Thymus (tissue), 11 donors: Measurements from ENCODE around the gene CHRNG. TPM values are rescaled to one million over a fixed set of nuclear protein-coding genes. Genes with fewer than 3 reads are reported as not detected.

Experiments
- DNase-seq, 9 donors: peaks; one replicate each; pipeline ENCODE4 v3.0.0-alpha.2; 2013; ENCODE audit warnings: low spot score in 9 of 9, low read depth in 6 of 9, missing footprints in 1 of 9
- H3K27ac ChIP-seq, 2 donors: one replicate each; pipeline ENCODE4 v1.5.1; 2013; ENCODE audit warnings: control low read depth in 1 of 2, low read depth in 1 of 2, low read length in 1 of 2, mild to moderate bottlenecking in 1 of 2, moderate library complexity in 1 of 2
- H3K27me3 ChIP-seq, 2 donors: one replicate each; pipeline ENCODE4 v1.5.1; 2013; ENCODE audit warnings: low read length in 1 of 2; ENCODE audit not compliant: control insufficient read depth in 2 of 2, insufficient read depth in 1 of 2
- H3K36me3 ChIP-seq, 2 donors: one replicate each; pipeline ENCODE4 v1.5.1; 2013; ENCODE audit warnings: low read length in 1 of 2, mild to moderate bottlenecking in 1 of 2, moderate library complexity in 1 of 2; ENCODE audit not compliant: control insufficient read depth in 2 of 2, insufficient read depth in 2 of 2
- H3K4me1 ChIP-seq, 2 donors: one replicate each; pipeline ENCODE4 v1.5.1; 2013; ENCODE audit warnings: low read length in 2 of 2; ENCODE audit not compliant: control insufficient read depth in 2 of 2, insufficient read depth in 2 of 2
- H3K4me3 ChIP-seq, 2 donors: one replicate each; pipeline ENCODE4 v1.5.1; 2013; ENCODE audit warnings: low read length in 2 of 2, control low read depth in 1 of 2, mild to moderate bottlenecking in 1 of 2
- H3K9me3 ChIP-seq, 2 donors: one replicate each; pipeline ENCODE4 v1.5.1; 2013; ENCODE audit warnings: low read length in 1 of 2, mild to moderate bottlenecking in 1 of 2; ENCODE audit not compliant: control insufficient read depth in 2 of 2, insufficient read depth in 1 of 2
- WGBS: extraction: QIAGEN DNeasy Blood & Tissue Kit; methylation state at CpG from one replicate; pipeline ENCODE4 v1.1.7; 2013; 5-methylcytosine and 5-hydroxymethylcytosine counted together
- polyA plus RNA-seq: library from polyadenylated mRNA; stranded (reverse); fragments of 200-250 nt; gene quantifications from one replicate; pipeline ENCODE4 v1.2.3, GENCODE V29; 2013
- total RNA-seq: library from RNA; stranded (reverse); fragments of 120-200 nt; gene quantifications from one replicate; pipeline ENCODE4 v1.2.4, GENCODE V29; 2013
- donor health status: healthy.

The CHRNG gene
- total and polyA plus RNA-seq, 2 donors = 0.48 to 0.57 TPM

DNA sequence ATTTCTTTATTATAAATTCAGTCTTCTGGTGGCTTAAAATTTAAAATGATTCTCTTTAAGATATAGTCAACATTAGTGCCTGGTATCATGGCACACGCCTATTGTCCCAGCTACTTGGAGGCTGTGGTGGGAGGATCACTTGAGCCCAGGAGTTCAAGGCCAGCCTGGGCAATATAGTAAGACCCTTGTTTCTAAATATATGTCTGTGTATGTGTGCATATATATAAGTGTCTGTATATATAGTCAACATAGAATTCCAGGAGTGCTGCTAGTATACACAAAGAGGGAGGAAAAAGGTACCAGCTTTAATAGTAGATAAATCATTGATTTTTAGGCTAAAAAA, 35.9 kb downstream of the CHRNG start:
- Histone ChIP-seq H3K9me3 (no peaks in the 10 kb centered on the region), H3K4me1 (peaks cover 0 to 2% of the 10 kb centered on the region in 2 donors), H3K27me3 (no peaks in the 10 kb centered on the region), H3K36me3 (peaks cover 37 to 45% of the 10 kb centered on the region in 2 donors), H3K4me3 (no peak overlapping the region), H3K27ac (no peak overlapping the region)
- DNase-seq = no peak
- WGBS = 98% methylated on average over 1 of the region's 1 CpG

DNA sequence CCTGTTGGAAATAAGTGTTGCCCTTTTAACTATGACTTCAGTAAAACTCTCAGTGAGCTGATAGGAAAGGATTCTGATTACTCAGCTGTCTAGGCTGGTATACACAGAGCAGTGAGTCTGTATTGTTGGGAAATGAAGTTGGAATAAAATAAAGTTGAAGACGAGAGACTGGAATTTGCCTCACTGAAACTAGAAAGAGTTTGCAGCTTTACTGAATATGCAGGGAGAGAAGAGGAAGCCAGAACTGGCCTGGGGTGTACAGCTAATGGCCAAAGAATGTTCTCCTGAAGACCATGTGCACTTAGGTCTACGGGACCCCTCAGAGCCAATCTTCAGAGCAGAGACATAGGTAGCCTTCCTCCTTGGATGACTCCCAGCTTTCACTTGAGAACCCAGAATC, 37.5 kb downstream of the CHRNG start:
- H3K4me3 ChIP-seq = no peak overlapping the region
- peaks cover 40 to 49% of the 10 kb centered on the region in 2 donors for H3K36me3 ChIP-seq
- 98% methylated on average over 2 of the region's 2 CpGs for WGBS
- H3K4me1 ChIP-seq = no peaks in the 10 kb centered on the region
- no peaks in the 10 kb centered on the region for H3K27me3 ChIP-seq
- no peak for DNase-seq
- H3K9me3 ChIP-seq = no peaks in the 10 kb centered on the region
- H3K27ac ChIP-seq = no peak overlapping the region

DNA sequence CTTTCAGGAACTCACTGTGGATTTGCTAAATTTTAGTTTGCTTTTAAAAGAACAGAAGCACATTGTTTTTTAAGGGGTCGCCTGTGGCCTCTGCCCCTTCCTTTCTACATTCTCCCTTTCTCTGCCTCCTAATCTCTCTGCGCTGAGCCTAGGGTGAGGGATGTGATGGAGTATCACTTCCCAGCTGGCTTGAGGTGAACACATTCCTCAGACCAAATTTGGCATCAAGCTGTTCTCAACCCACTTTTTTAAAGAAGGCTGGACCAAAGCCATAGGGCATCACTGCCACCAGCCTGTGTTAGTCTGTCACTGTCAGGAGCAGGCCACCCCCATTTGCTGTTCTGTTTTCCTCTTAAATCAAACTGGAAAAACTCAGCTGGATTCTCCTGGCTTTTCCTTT, 38.3 kb downstream of the CHRNG start:
- Histone ChIP-seq H3K36me3 (peaks cover 42 to 48% of the 10 kb centered on the region in 2 donors), H3K27me3 (no peaks in the 10 kb centered on the region), H3K4me3 (no peak overlapping the region), H3K27ac (no peak overlapping the region), H3K4me1 (no peaks in the 10 kb centered on the region), H3K9me3 (no peaks in the 10 kb centered on the region)
- 99% methylated on average over 2 of the region's 2 CpGs for WGBS
- no peak for DNase-seq

DNA sequence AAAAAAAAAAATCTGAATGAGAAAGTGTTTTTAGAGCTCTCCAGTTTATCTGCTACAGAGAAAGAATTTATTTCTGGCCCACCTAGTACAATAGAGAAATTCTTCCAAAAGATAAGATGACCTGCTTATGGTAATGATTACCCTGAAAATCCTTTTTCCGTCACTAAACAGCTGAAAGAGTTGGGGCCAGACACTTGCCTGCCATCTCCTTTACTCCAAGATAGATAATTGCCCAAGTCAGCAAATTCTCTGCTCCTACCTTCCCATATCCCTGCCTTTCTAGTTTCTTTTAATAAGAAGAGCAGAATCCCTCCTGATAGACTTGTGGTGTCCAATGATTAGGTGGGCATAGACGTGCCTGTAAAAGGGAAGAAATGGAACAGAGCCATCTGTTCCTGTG, 39.1 kb downstream of the CHRNG start:
- Histone ChIP-seq H3K27ac (no peak overlapping the region), H3K36me3 (peaks cover 40 to 41% of the 10 kb centered on the region in 2 donors)
- WGBS = 98% methylated on average over 2 of the region's 2 CpGs

DNA sequence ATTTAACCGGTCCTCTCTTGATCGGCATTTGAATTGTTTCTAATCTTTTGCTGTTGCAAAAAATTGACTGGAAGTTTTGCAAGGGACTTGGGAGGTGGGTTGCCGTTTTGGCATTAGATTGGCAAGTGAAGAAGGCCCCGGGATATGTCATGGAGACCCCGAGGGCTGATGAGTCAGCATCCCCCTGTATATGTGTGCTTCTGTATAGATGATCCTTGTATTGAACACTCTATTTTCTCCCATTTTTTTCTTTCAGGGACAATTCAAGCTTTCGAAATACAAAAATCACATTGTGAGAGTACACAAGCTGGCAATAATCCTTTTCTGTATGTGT, 41.1 kb downstream of the CHRNG start:
- Histone ChIP-seq H3K36me3 (peaks cover 26 to 29% of the 10 kb centered on the region in 2 donors), H3K4me3 (no peak overlapping the region), H3K27ac (no peak overlapping the region), H3K9me3 (no peaks in the 10 kb centered on the region), H3K27me3 (no peaks in the 10 kb centered on the region), H3K4me1 (no peaks in the 10 kb centered on the region)
- 97% methylated on average over 6 of the region's 6 CpGs for WGBS
- DNase-seq = no peak

More for the DNA sequence above, 39.1 kb downstream of the CHRNG start:
- DNase-seq = no peak
- Histone ChIP-seq H3K9me3 (no peaks in the 10 kb centered on the region), H3K4me3 (no peak overlapping the region), H3K27me3 (no peaks in the 10 kb centered on the region), H3K4me1 (no peaks in the 10 kb centered on the region)

DNA sequence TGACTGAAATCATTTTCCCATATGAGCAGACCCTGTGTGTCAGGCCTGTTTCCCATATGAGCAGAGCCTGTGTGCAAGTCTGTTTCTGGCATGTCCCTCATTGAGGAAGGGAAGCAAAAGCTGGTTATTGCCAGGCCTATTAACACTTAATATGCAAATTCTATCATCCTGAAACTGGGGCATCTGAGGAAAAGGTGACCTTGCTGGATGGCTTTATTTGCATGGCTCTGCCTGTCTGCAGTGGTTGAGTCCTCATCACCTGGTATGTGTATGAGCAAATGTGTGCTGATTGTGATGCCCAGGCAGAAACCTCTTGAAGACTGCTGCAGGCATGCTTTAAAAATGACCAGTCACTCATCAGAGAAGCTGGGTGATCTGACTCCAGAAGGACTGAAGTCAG, 42.2 kb downstream of the CHRNG start:
- no peaks in the 10 kb centered on the region for H3K9me3 ChIP-seq
- no peak overlapping the region for H3K4me3 ChIP-seq
- no peak for DNase-seq
- H3K4me1 ChIP-seq = no peaks in the 10 kb centered on the region
- peaks cover 24 to 26% of the 10 kb centered on the region in 2 donors for H3K36me3 ChIP-seq
- H3K27ac ChIP-seq = no peak overlapping the region
- H3K27me3 ChIP-seq = no peaks in the 10 kb centered on the region

DNA sequence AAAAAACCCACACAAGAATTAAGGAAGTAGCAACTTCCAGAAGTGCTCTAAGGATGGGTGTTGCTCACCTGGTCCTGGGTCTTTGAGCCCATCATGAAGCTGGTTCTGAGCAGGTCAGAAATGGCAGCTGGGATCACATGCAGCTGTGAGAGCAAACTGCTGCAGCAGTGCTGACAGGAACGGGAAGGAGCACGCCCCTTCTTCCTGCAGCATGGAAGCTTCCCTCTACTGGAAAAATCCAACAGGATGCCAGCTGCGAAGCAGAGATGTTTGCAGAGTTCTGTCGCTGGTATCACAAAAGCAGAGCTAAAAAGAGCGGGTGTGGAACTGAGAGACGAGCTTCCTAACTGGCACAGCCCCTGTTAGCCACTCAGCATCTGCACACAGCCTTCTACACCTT, 44.7 kb downstream of the CHRNG start:
- peaks cover 23 to 24% of the 10 kb centered on the region in 2 donors for H3K36me3 ChIP-seq
- 97% methylated on average over 6 of the region's 6 CpGs for WGBS
- no peaks in the 10 kb centered on the region for H3K27me3 ChIP-seq
- H3K4me1 ChIP-seq = no peaks in the 10 kb centered on the region
- no peak overlapping the region for H3K4me3 ChIP-seq
- no peaks in the 10 kb centered on the region for H3K9me3 ChIP-seq
- no peak for DNase-seq
- H3K27ac ChIP-seq = no peak overlapping the region

DNA sequence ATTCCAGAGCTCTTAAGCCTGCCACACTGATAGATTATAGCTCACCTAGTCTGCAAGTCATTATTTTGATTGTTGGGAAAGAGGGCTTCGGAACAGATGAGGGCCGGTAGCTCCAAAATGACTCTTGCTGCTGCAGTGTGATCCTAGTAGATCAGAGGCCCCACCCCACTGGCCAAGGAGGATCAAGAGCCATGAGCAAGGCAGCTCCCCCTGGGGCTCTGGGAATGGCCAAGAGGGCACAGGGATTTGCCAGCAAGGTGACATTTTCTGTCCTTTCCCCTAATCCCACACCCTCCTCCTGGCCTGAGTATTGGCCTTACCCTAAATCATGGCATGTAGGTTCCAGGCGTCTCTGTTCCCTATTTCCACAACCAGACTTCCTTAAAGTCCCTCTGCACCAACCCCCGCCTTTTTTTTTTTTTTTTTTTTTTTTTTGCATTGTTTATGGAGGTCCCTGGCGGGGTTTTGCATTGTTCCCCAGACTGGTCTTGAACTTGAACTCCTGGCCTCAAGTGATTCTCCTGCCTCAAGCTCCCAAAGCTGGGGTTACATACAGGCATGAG, 47.5 kb downstream of the CHRNG start:
- no peak overlapping the region for H3K4me3 ChIP-seq
- H3K27ac ChIP-seq = no peak overlapping the region
- no peak for DNase-seq
- no peaks in the 10 kb centered on the region for H3K9me3 ChIP-seq
- no peaks in the 10 kb centered on the region for H3K27me3 ChIP-seq
- H3K4me1 ChIP-seq = no peaks in the 10 kb centered on the region
- WGBS = 96% methylated on average over 5 of the region's 5 CpGs
- peaks cover 5 to 12% of the 10 kb centered on the region in 2 donors for H3K36me3 ChIP-seq

DNA sequence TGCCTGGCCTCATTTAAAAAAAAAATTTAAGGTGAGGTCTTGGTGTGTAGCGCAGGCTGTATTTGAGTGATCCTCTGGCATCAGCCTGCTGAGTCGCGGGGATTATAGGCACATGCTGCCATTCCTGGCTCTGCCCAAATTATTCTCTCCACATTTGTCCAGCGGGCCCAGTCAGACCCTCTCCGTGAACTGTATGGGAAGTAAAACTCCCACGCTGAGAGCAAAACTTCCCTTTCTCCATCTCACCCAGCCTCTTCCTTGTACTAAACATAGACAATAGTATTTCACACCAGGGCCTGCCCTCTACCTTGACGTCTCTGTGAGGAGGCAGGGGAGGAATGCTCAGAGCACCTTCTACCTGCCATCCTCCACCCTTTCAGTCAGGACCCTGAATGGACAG, 48.0 kb downstream of the CHRNG start:
- no peak overlapping the region for H3K4me3 ChIP-seq
- WGBS = 82% methylated on average over 7 of the region's 7 CpGs
- DNase-seq = no peak
- H3K27ac ChIP-seq = no peak overlapping the region
- no peaks in the 10 kb centered on the region for H3K27me3 ChIP-seq
- no peaks in the 10 kb centered on the region for H3K9me3 ChIP-seq
- H3K4me1 ChIP-seq = no peaks in the 10 kb centered on the region
- peaks cover 4 to 8% of the 10 kb centered on the region in 2 donors for H3K36me3 ChIP-seq

DNA sequence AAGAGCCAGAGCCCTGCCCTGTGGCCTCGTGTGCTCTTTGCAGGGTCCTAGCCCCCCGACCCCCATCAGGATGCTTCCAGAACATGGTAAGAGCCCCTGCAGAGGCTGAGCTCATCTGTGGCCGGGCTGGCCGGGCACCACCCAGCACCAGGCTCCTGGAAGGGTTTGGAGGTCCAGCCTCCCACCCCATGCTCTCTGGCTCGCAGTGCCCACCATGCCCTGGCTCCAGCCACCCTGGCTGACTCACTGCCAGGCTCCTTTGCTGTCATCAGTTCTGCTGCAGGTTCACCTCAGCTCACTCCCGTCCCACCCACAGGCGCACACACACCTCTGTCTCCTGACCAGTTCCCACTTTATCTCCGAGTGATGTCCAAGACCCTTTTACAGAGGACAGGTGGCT, 48.5 kb downstream of the CHRNG start:
- no peaks in the 10 kb centered on the region for H3K27me3 ChIP-seq
- WGBS = 98% methylated on average over 8 of the region's 8 CpGs
- H3K36me3 ChIP-seq = peaks cover 4% of the 10 kb centered on the region in 2 donors
- H3K4me3 ChIP-seq = no peak overlapping the region
- H3K4me1 ChIP-seq = no peaks in the 10 kb centered on the region
- H3K9me3 ChIP-seq = no peaks in the 10 kb centered on the region
- no peak overlapping the region for H3K27ac ChIP-seq
- no peak for DNase-seq
